LNCAP (cell line): ENCODE data around the gene GFPT1.

Source experiments
- CTCF ChIP-seq: fragments of 450-650 bp; IDR thresholded peaks from 2 replicates; pipeline ENCODE4 v1.5.1; 2017; ENCODE audit warnings: mild to moderate bottlenecking

Gene GFPT1

GRCh38 chr2:69305712-69306392 lies 81.2 kb downstream of the GFPT1 start:
- no peak for TF ChIP-seq CTCF

- TF ChIP-seq CTCF = no peak
Observed at GRCh38 chr2:69305166-69305565, 81.9 kb downstream of the GFPT1 start.

GRCh38 chr2:69304656-69305055 lies 82.4 kb downstream of the GFPT1 start:
- no peak for TF ChIP-seq CTCF

GRCh38 chr2:69300650-69301049 lies 86.4 kb downstream of the GFPT1 start:
- no peak for TF ChIP-seq CTCF

GRCh38 chr2:69299772-69300516 lies 87.1 kb downstream of the GFPT1 start:
- no peak for TF ChIP-seq CTCF

GRCh38 chr2:69298862-69299261 lies 88.2 kb downstream of the GFPT1 start:
- TF ChIP-seq CTCF = no peak

- no peak for TF ChIP-seq CTCF
Observed at GRCh38 chr2:69298261-69298660, 88.8 kb downstream of the GFPT1 start.
